GM21423 (cell line): ENCODE results near the gene LUM.
"Not testable (repeated sequence)": the region's sequence is repeated elsewhere in the genome, so short reads cannot be mapped to it uniquely, and the experiment has no call there.

Experiments used
- ATAC-seq: cut with Tn5 transposase; IDR thresholded peaks from one replicate; pipeline ENCODE4 v1.9.1; 2021; ENCODE audit warnings: mild to moderate bottlenecking, moderate library complexity; ENCODE audit not compliant: unreplicated experiment

LUM gene

GRCh38 chr12:91110311-91110924, 876 bp downstream of the LUM start:
- no peak for ATAC-seq

- no peak for ATAC-seq
Observed at GRCh38 chr12:91109581-91110310, 1.5 kb downstream of the LUM start.

- ATAC-seq = peak; percentile 76
Observed at GRCh38 chr12:91109148-91109564, 2.1 kb downstream of the LUM start.

DNA sequence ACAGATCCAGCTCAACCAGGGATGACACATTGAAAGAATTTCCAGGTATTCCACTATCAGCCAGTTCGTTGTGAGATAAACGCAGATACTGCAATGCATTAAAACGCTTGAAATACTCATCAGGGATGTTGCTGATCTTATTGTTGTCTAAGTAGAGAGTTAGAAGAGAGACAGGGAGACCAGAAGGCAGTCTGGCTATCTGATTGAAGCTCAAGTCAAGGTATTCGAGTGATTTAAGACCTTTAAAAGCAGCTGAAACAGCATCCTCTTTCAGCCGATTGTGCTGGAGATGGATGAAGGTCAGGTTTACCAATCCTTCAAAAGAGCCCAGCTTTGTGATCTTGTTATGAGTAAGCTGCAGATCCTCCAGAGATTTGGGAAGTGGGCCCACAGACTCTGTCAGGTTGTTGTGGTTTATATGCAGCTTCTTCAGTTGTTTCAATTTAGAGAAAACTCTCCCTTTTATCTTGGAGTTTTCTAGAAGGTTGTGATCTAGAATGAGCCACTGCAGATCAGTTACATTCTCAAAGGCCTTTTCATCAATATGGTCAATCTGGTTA, 3.0 kb downstream of the LUM start:
- no peak for ATAC-seq

DNA sequence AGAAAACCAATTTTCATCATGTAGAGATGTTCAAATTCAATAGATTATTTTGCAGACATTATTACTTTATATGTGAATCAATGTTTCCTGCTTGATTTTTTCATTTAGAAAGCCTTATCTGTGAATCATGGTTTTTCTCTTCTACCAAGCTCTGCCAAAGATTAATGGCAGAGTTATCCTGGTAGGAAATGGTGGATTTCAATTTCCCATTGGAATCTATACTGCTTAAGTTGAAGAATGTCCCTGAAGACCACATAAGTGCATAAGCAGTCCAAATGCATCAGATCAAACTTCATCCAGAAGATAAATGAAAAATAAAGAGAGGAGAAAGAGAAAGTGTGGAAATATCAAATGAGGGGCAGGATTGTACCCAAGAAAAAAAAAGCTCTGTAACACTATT, 5.0 kb downstream of the LUM start:
- no peak for ATAC-seq

GRCh38 chr12:91105807-91106206, 5.5 kb downstream of the LUM start:
- ATAC-seq = no peak

DNA sequence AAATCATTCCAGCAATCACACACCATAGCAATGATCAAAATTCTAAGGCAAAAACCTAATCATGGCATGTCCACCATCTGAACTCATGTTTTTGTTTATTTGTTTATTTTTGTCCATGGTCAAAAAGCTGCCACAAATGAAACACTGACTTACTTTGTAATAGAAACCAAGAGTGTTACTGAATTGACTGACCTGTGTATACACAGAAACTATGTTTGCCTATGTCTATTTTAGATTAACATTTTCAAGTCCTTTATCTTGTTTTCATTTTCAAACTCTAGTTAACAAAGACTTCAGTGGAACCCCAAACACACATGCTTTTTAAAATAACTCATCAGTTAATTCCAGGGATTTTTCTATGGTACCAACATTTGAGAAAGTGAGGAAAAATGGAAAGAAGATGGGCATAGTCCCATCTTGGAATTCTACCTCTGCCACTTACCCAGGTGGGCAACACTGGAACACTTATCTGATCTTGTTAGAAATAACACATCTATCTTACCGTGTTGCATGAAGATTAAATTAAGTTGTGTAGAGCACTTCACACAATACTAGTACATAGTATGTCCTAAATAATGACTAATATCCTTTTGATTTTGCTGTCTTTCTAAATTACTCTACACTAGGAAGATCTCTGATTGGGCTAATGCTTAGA, 6.4 kb downstream of the LUM start:
- no peak for ATAC-seq

DNA sequence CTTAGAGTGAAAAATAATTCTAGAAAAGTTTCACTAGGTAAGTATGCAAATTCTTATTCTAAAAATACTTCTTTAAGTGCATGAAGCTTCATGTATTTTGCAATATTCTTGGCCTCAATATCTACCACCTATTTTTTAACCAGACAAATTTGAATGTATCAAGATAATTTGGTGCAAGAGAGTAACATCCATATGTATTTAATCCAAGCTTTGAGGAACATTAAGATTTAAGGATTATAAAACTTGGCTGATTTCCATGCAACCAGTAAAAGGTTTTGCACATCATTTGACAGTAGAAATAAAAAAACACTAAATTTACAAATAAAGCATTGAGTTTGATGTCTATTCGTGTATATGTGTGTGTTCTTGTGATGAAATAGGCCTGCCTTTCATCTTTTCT, 7.7 kb downstream of the LUM start:
- ATAC-seq = no peak

DNA sequence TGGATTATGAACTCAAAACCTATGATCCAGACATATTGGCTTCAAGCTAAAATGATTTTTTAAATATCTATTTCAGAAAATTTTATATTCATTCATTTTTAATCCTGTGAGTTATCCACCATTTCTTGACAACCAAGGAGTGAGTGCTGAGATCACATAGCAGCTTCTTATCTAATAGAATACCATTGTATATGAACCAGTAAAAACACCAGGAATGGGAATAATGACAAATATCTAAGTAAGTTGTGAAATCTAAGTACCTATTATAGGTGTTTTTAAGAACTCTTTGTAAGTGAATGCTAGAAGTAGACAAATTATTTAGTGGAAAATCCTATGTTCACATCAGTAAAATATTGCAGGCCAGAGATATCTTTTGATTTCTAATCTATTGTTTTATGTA, 8.2 kb downstream of the LUM start:
- no peak for ATAC-seq

- ATAC-seq = no peak
Observed at GRCh38 chr12:91100906-91101305, 10.4 kb downstream of the LUM start.

DNA sequence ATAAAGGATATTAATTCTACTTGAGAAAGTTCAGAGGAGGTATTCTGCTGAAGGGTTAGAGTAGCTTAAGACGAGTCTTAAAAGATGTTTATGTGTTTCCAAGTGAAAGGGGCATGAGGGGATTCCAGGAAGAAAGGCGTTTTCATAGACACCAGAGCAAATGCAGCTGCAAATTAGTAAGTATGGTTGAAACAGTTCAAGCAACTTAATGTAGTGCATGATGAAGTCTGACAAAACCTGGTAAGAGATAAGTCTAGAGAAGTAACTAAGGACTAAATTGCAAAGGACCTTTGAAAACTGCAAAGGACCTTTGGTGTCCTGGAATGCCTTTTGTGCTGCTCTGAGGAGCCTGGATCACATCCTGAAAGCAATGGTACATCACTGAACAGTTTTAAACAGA, 11.5 kb downstream of the LUM start:
- ATAC-seq = no peak

DNA sequence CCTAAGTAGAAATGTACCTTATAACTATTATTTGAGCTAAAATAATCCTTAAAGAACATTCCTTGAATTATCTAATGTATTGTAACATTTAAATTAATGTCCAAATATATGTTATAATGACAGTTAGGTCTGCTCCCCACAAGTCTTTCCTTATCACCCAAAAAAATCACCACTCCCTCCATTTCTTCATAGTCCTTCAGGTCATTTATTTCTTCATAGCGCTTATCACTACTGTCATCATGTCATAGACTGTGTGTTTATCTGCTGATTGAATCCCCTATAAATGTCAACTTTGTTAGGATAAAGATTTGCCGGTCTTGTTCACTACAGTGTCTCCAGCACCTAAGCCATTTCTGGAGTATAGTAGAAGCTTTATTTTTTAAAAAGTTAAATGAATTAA, 12.0 kb downstream of the LUM start:
- ATAC-seq = no peak

GRCh38 chr12:91098941-91099340, 12.4 kb downstream of the LUM start:
- ATAC-seq = no peak

DNA sequence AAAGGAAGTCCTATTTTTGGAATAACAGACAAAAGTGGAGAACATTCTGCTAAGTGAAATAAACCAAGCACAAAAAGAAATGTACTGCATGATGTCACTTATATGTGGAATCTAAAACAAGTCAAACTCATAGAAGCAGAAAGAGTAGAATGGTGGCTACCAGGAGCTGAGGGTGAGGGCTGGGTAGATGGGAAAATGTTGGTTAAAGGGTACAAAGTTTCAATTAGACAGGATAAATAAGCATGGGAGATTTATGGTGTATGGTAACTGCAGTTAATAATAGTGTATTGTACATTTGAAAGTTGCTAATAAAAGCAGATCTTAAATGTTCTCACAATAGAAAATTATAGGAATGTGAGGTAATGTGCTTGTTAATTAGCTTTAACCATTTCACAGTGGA, 12.8 kb downstream of the LUM start:
- ATAC-seq = no peak

DNA sequence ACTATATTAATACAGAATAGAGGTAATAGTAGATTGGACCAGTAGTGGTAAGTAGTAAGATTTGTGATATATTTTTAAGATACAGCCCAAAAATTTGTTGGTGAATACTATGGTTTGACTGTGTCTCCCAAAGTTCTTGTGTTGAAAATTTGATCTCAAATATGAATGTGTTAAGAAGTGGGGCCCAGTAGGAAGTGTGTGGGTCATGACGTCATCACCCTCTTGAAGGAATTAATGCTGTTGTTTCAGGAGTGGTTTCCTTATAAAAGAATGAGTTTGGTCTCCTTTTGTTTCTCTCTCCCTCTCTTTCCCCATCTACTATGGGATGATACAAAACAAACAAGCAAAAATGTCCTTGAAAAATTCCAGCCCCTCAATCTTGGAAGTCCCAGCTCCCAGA, 16.3 kb downstream of the LUM start:
- ATAC-seq = no peak

GRCh38 chr12:91094032-91094662, 17.1 kb downstream of the LUM start:
- ATAC-seq = no peak

DNA sequence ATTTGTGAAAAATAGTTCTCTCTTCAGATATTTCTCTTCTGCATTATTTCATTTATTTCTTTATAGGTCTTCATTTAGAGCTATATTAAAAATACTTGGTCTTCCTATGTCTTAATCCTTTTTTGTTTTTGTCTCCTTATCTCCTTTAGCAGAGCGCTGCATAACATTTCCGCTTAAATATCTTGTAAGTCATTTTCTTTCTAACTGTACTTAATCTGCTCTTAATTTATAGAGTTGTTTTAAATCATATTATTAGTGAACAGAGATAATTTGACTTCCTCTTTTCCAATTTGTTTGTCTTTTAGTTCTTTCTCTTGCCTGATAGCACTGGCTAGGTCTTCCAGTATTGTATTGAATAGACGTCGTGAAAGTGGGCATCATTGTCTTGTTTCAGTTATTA, 18.0 kb downstream of the LUM start:
- ATAC-seq = no peak

DNA sequence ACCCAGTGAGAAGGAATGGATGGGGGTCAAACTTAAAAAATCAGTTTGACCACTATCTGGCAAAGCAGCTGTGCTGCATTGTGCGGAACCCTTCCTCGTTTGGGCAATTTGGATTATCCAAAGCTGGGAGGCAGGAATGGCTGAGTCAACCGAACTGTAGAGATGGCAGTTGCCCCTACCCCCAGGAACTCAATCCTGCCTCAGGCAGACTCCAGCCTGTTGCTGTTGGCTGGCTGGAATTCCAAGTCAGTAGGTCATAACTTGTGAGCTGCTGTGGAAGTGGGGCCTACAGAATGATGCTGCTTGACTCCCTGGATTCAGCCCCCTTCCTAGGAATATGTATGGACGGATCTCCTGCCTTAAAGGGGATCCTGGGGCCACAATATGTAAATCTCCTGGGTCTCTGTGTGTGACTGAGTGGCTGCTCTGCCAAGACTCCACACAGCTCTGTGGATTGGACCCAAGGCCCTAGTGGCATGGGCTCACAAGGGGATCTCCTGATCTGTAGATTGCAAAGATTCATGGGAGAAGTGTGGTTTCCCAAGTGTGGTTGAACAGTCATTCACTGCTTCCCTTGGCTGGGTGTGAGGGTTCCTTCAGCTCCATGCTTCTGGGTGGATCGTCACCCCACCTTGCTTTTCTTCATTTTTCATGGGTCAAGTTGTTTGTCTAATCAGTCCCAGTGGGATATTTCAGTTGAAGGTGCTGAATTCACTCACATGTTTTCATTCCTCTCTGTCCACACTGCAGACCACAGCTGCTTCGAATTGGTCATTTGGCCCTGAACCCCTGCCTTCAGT, 19.2 kb downstream of the LUM start:
- ATAC-seq = no peak

GRCh38 chr12:91089953-91090352, 21.3 kb downstream of the LUM start:
- ATAC-seq = not testable (repeated sequence)

- ATAC-seq = no peak
Observed at GRCh38 chr12:91080041-91080440, 31.3 kb downstream of the LUM start.

GRCh38 chr12:91078501-91078900, 32.8 kb downstream of the LUM start:
- ATAC-seq = no peak
